ENCODE data around the gene PIK3R5. TPM values are rescaled to one million over a fixed set of nuclear protein-coding genes. Genes with fewer than 3 reads are reported as not detected.

Gene PIK3R5
- total and polyA plus RNA-seq, 7 donors = 0.20 to 2.9 (median 1.1) TPM

GRCh38 chr17:8837563-8838075 is 127.9 kb downstream of the PIK3R5 start:
- intact Hi-C loops (cut with DNase I) = no loop called here
- Histone ChIP-seq H3K36me3 (ENCODE audit: insufficient read depth in 1 of 2, low read depth in 1 of 2) (no peaks in the 10 kb centered on the region), H3K4me3 (no peak overlapping the region), H3K27me3 (ENCODE audit: insufficient read depth in 3 of 3, low read length in 2 of 3) (peaks cover 0 to 3% (median 0%) of the 10 kb centered on the region in 3 donors), H3K4me1 (no peaks in the 10 kb centered on the region), H3K27ac (no peak overlapping the region), H3K9me3 (no peaks in the 10 kb centered on the region)
- DNase-seq (no peak), ATAC-seq (no peak)
- no peak for TF ChIP-seq CTCF (IDR thresholded peaks at IDR 0.05)
- WGBS, 3 donors = 36 to 49% (median 41%) methylated on average over 8 of the region's 8 CpGs

- H3K27ac ChIP-seq = no peak overlapping the region
- H3K4me3 ChIP-seq = no peak overlapping the region
- DNase-seq (no peak), ATAC-seq (no peak)
- TF ChIP-seq CTCF (IDR thresholded peaks at IDR 0.05) = no peak
- 66 to 75% (median 68%) methylated on average over 12 to 15 of the region's 15 CpGs for WGBS, 3 donors
- H3K27me3 ChIP-seq (ENCODE audit: insufficient read depth in 3 of 3, low read length in 2 of 3) = peaks cover 0 to 5% (median 0%) of the 10 kb centered on the region in 3 donors
- no peaks in the 10 kb centered on the region for H3K36me3 ChIP-seq (ENCODE audit: insufficient read depth in 1 of 2, low read depth in 1 of 2)
- no peaks in the 10 kb centered on the region for H3K4me1 ChIP-seq
- H3K9me3 ChIP-seq = no peaks in the 10 kb centered on the region
- intact Hi-C loops (cut with DNase I) = no loop called here
Measured at GRCh38 chr17:8836821-8837562, 128.5 kb downstream of the PIK3R5 start.

GRCh38 chr17:8835631-8836364 is 129.7 kb downstream of the PIK3R5 start:
- DNase-seq (no peak), ATAC-seq (no peak)
- intact Hi-C loops (cut with DNase I) = no loop called here

GRCh38 chr17:8835106-8835505 is 130.4 kb downstream of the PIK3R5 start:
- ATAC-seq (no peak), DNase-seq (no peak)
- Histone ChIP-seq H3K27me3 (ENCODE audit: insufficient read depth in 3 of 3, low read length in 2 of 3) (peaks cover 0 to 5% (median 0%) of the 10 kb centered on the region in 3 donors), H3K27ac (no peak overlapping the region), H3K4me3 (no peak overlapping the region), H3K9me3 (no peaks in the 10 kb centered on the region), H3K4me1 (no peaks in the 10 kb centered on the region), H3K36me3 (ENCODE audit: insufficient read depth in 1 of 2, low read depth in 1 of 2) (no peaks in the 10 kb centered on the region)
- intact Hi-C loops (cut with DNase I) = no loop called here
- WGBS, 3 donors = 84 to 90% (median 86%) methylated on average over 14 of the region's 14 CpGs
- no peak for TF ChIP-seq CTCF (IDR thresholded peaks at IDR 0.05)

More at GRCh38 chr17:8835631-8836364, 129.7 kb downstream of the PIK3R5 start:
- peaks cover 0 to 5% (median 0%) of the 10 kb centered on the region in 3 donors for H3K27me3 ChIP-seq (ENCODE audit: insufficient read depth in 3 of 3, low read length in 2 of 3)
- no peaks in the 10 kb centered on the region for H3K9me3 ChIP-seq
- WGBS, 3 donors = 87 to 93% (median 89%) methylated on average over 6 of the region's 6 CpGs
- no peak for TF ChIP-seq CTCF (IDR thresholded peaks at IDR 0.05)
- H3K4me3 ChIP-seq = no peak overlapping the region
- H3K27ac ChIP-seq = no peak overlapping the region
- H3K36me3 ChIP-seq (ENCODE audit: insufficient read depth in 1 of 2, low read depth in 1 of 2) = no peaks in the 10 kb centered on the region
- no peaks in the 10 kb centered on the region for H3K4me1 ChIP-seq

Data from psoas muscle (tissue), 8 donors.